IMR-90 (cell line): ENCODE measurements around the gene HEYL. TPM values are rescaled to one million over a fixed set of nuclear protein-coding genes. Genes with fewer than 3 reads are reported as not detected.

Experiments
- ATAC-seq: fragments of 200-7000 bp; cut with Tn5 transposase; 2 replicates; pipeline ENCODE4 v1.9.1; 2020; ENCODE audit warnings: low read depth, mild to moderate bottlenecking, moderate library complexity
- BruUV-seq: library from RNA; stranded (reverse); fragments of 400-500 nt; replicated peaks from 2 replicates; lab custom pipeline; 2021; lab: Mats Ljungman, UMichigan
- CTCF ChIA-PET: fragments of 300-600 bp; formaldehyde crosslinking; extraction: SDS; loops from one replicate; lab custom pipeline; 2021; ENCODE audit warnings: antibody characterized with exemption; lab: Yijun Ruan, JAX
- POLR2A ChIA-PET: fragments of 300-600 bp; sonication (Branson Sonifier 250); formaldehyde crosslinking; loops from one replicate; lab custom pipeline; 2022; ENCODE audit warnings: antibody characterized with exemption; ENCODE audit not compliant: unreplicated experiment; lab: Charles Lee
- DNase-seq: peaks from one replicate; pipeline ENCODE4 v3.0.0; 2013
- H2AFZ ChIP-seq: replicated peaks from 2 replicates; pipeline ENCODE3; 2013; ENCODE audit warnings: low read length, mild to moderate bottlenecking; ENCODE audit not compliant: poor library complexity
- H2AK5ac ChIP-seq: 2 replicates; pipeline ENCODE4 v1.6.1; 2013; ENCODE audit warnings: low read depth, low read length, inconsistent platforms
- H2AK9ac ChIP-seq: replicated peaks from 2 replicates; pipeline ENCODE3; 2013; ENCODE audit warnings: mild to moderate bottlenecking, low read depth, low read length, moderate library complexity; ENCODE audit not compliant: poor library complexity
- H2BK120ac ChIP-seq: 2 replicates; pipeline ENCODE4 v1.6.1; 2013; ENCODE audit warnings: low read depth, low read length, inconsistent platforms
- H2BK15ac ChIP-seq: 3 replicates; pipeline ENCODE4 v1.6.1; 2013; ENCODE audit warnings: low read depth, low read length, inconsistent platforms
- H2BK20ac ChIP-seq: 2 replicates; pipeline ENCODE4 v1.6.1; 2013; ENCODE audit warnings: low read depth, mild to moderate bottlenecking, inconsistent platforms, low read length, moderate library complexity
- H2BK5ac ChIP-seq: 2 replicates; pipeline ENCODE4 v1.6.1; 2013; ENCODE audit warnings: mild to moderate bottlenecking, low read depth, low read length, inconsistent platforms; ENCODE audit not compliant: poor library complexity, severe bottlenecking
- H3K14ac ChIP-seq: replicated peaks from 2 replicates; pipeline ENCODE4 v1.6.1; 2013; ENCODE audit warnings: low read depth, low read length, inconsistent platforms
- H3K18ac ChIP-seq: 2 replicates; pipeline ENCODE4 v1.6.1; 2013; ENCODE audit warnings: low read depth, low read length, control low read depth
- H3K23ac ChIP-seq: 2 replicates; pipeline ENCODE4 v1.6.1; 2013; ENCODE audit warnings: low read depth, low read length, inconsistent platforms
- H3K27ac ChIP-seq: 2 replicates; pipeline ENCODE4 v1.5.1; 2013; ENCODE audit warnings: mild to moderate bottlenecking, control low read depth, low read length; ENCODE audit not compliant: insufficient read depth
- H3K27me3 ChIP-seq: 2 replicates; pipeline ENCODE4 v1.6.1; 2013; ENCODE audit warnings: low read length; ENCODE audit not compliant: control insufficient read depth, insufficient read depth
- H3K36me3 ChIP-seq: 2 replicates; pipeline ENCODE4 v1.6.1; 2013; ENCODE audit warnings: low read length, mixed read lengths; ENCODE audit not compliant: control insufficient read depth, insufficient read depth
- H3K4ac ChIP-seq: 2 replicates; pipeline ENCODE4 v1.6.1; 2013; ENCODE audit warnings: low read depth, low read length, inconsistent platforms
- H3K4me1 ChIP-seq: 2 replicates; pipeline ENCODE4 v1.6.1; 2013; ENCODE audit warnings: low read length, mixed read lengths; ENCODE audit not compliant: control insufficient read depth, insufficient read depth
- H3K4me2 ChIP-seq: 2 replicates; pipeline ENCODE4 v1.6.1; 2013; ENCODE audit warnings: low read depth, mild to moderate bottlenecking, control low read depth, low read length, moderate library complexity
- H3K4me3 ChIP-seq: 2 replicates; pipeline ENCODE4 v1.5.1; 2013; ENCODE audit warnings: low read depth, mild to moderate bottlenecking, control low read depth, low read length, moderate library complexity; ENCODE audit not compliant: insufficient read depth
- H3K56ac ChIP-seq: 2 replicates; pipeline ENCODE4 v1.6.1; 2013; ENCODE audit warnings: low read length, inconsistent platforms; ENCODE audit not compliant: insufficient read depth; ENCODE audit errors: extremely low read depth
- H3K79me1 ChIP-seq, 2 experiments: 2 replicates each; pipeline ENCODE4 v1.6.1; 2013; ENCODE audit warnings: low read length in 2 of 2, inconsistent platforms in 1 of 2, low read depth in 1 of 2
- H3K9ac ChIP-seq: 2 replicates; pipeline ENCODE4 v1.6.1; 2013; ENCODE audit warnings: low read depth, low read length, control low read depth
- H3K9me1 ChIP-seq: 2 replicates; pipeline ENCODE4 v1.6.1; 2013; ENCODE audit warnings: low read length, inconsistent platforms; ENCODE audit not compliant: insufficient read depth
- H3K9me3 ChIP-seq: 2 replicates; pipeline ENCODE4 v1.6.1; 2013; ENCODE audit warnings: low read length; ENCODE audit not compliant: control insufficient read depth, insufficient read depth
- H4K20me1 ChIP-seq: 2 replicates; pipeline ENCODE4 v1.6.1; 2013; ENCODE audit warnings: low read length, inconsistent platforms; ENCODE audit not compliant: insufficient read depth
- H4K5ac ChIP-seq: 2 replicates; pipeline ENCODE4 v1.6.1; 2013; ENCODE audit warnings: mild to moderate bottlenecking, low read depth, low read length, control low read depth
- H4K8ac ChIP-seq, 2 experiments: 2 replicates each; pipeline ENCODE4 v1.6.1; 2013; ENCODE audit warnings: low read depth in 2 of 2, low read length in 2 of 2, control low read depth in 1 of 2, inconsistent platforms in 1 of 2
- H4K91ac ChIP-seq: 2 replicates; pipeline ENCODE4 v1.6.1; 2013; ENCODE audit warnings: low read depth, low read length, inconsistent platforms; ENCODE audit not compliant: insufficient read depth
- FOS ChIP-seq: fragments of 150-350 bp; IDR thresholded peaks from 2 replicates; pipeline ENCODE4 v1.6.1; 2016; ENCODE audit warnings: low read depth, low read length
- MXI1 ChIP-seq: IDR thresholded peaks from 2 replicates; pipeline ENCODE4 v1.6.1; 2012; ENCODE audit warnings: low read depth, mild to moderate bottlenecking, low read length, moderate library complexity, borderline replicate concordance
- POLR2A ChIP-seq: IDR thresholded peaks from 2 replicates; pipeline ENCODE4 v1.6.1; 2012; ENCODE audit warnings: mild to moderate bottlenecking, low read depth, low read length
- RAD21 ChIP-seq: IDR thresholded peaks from 2 replicates; pipeline ENCODE4 v1.6.1; 2012; ENCODE audit warnings: low read length, improper control_type of control experiment
- RCOR1 ChIP-seq: IDR thresholded peaks from 2 replicates; pipeline ENCODE4 v1.6.1; 2012; ENCODE audit warnings: mild to moderate bottlenecking, low read length, improper control_type of control experiment; ENCODE audit not compliant: insufficient replicate concordance
- RFX5 ChIP-seq: IDR thresholded peaks from 2 replicates; pipeline ENCODE4 v1.8.0; 2012; ENCODE audit warnings: low read depth, mild to moderate bottlenecking, low read length, moderate library complexity
- WGBS, 2 experiments: methylation state at CpG; one replicate each; pipeline versions ENCODE4 v1.1.5 to v1.1.7; 2013; ENCODE audit warnings: missing lambda C conversion rate in 2 of 2; ENCODE audit not compliant: insufficient read length in 1 of 2; ENCODE audit errors: extremely low coverage in 2 of 2; 5-methylcytosine and 5-hydroxymethylcytosine counted together
- dilution Hi-C: fragments of 300-500 bp; cut with HindIII; formaldehyde crosslinking; loops from one replicate; pipeline ENCODE4 v1.14.3; 2018; ENCODE audit warnings: low sequenced_read_pairs; ENCODE audit not compliant: unreplicated experiment
- in situ Hi-C: fragments of 300-500 bp; cut with MboI; formaldehyde crosslinking; loops from 3 replicates; pipeline ENCODE4 v1.14.3; 2019; ENCODE audit warnings: low sequenced_read_pairs, inconsistent platforms, mixed read lengths
- intact Hi-C: fragments of 100-400 bp; cut with micrococcal nuclease; formaldehyde crosslinking; loops from 2 replicates; pipeline ENCODE4 v1.10.0; 2022
- polyA plus RNA-seq, 3 experiments: library from polyadenylated mRNA; depleted of rRNA; stranded (reverse); fragments of >200 nt; gene quantifications; 2 replicates each; pipeline ENCODE4 v1.2.3, GENCODE V29; 2012; ENCODE audit warnings: low replicate concordance in 1 of 3
- total RNA-seq: library from RNA; depleted of rRNA; stranded (reverse); fragments of >200 nt; gene quantifications from 2 replicates; pipeline ENCODE4 v1.2.3, GENCODE V29; 2012

Gene HEYL
- total and polyA plus RNA-seq, 2 of the 4 experiments (the other 2 are of a cell fraction): 0.02 TPM; not detected in 1

DNA sequence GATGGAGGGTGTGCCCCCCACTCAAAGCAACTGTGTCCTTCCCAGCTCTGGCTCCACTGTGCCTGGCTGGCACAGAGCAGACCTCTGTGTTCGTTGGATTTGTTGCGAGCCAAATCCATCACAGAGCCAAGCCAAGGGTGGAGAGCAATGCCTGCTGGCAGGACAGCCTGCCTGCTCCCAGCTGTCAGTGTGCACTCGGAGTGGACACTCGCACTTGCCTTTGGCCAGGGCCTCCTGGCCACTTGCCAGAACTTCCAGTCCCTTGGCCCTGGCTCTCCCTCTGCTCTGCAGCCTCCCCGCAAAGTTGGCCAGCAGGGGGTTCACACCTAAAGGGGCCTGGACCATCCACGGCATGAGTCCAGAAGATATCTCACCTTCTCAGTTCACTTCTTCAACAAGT lies 16.4 kb downstream of the HEYL start:
- WGBS, 2 experiments: 16% methylated on average over 3 of the region's 6 CpGs; no CpG with 5 or more reads in 1 of the 2 experiments
- H2BK5ac ChIP-seq: no peak overlapping the region
- no peak overlapping the region for H4K5ac ChIP-seq
- H3K79me1 ChIP-seq: no peaks in the 10 kb centered on the region
- no peak overlapping the region for H3K18ac ChIP-seq
- H3K4me1 ChIP-seq: peaks cover 5% of the 10 kb centered on the region; the same call in 1 of the 2 replicates
- H3K4me2 ChIP-seq: no peak overlapping the region
- H3K4me3 ChIP-seq: no peak overlapping the region
- POLR2A ChIA-PET: no interaction called here
- no peak overlapping the region for H2BK20ac ChIP-seq
- no peak overlapping the region for H2AK9ac ChIP-seq
- H3K14ac ChIP-seq: no peak overlapping the region
- H4K20me1 ChIP-seq: no peaks in the 10 kb centered on the region
- intact Hi-C loops (no loop called here), in situ Hi-C loops (no loop called here), dilution Hi-C loops (no loop called here)
- no peak overlapping the region for H3K27ac ChIP-seq
- no peak overlapping the region for H4K8ac ChIP-seq
- no peak for DNase-seq
- no peak overlapping the region for H3K4ac ChIP-seq
- no peak overlapping the region for H2BK15ac ChIP-seq
- H4K91ac ChIP-seq: no peak overlapping the region
- peaks cover 24% of the 10 kb centered on the region for H3K27me3 ChIP-seq
- no peak overlapping the region for H2AFZ ChIP-seq
- no peak overlapping the region for H3K23ac ChIP-seq
- TF ChIP-seq MXI1 (no peak), FOS (no peak), RCOR1 (no peak), POLR2A (no peak), RFX5 (no peak), RAD21 (no peak)
- no TSS peak for BruUV-seq
- H2BK120ac ChIP-seq: no peak overlapping the region
- no peak for ATAC-seq
- no peak overlapping the region for H3K9ac ChIP-seq
- H2AK5ac ChIP-seq: no peak overlapping the region
- H3K9me1 ChIP-seq: no peaks in the 10 kb centered on the region
- CTCF ChIA-PET: no interaction called here
- H3K9me3 ChIP-seq: 0 out of 2 replicates have a peak, but pooled peaks cover 2% of the 10 kb centered on the region
- H3K36me3 ChIP-seq: no peaks in the 10 kb centered on the region
- no peak overlapping the region for H3K56ac ChIP-seq
